Measurements from ENCODE around the gene CTNNAL1. TPM values are rescaled to one million over a fixed set of nuclear protein-coding genes. Genes with fewer than 3 reads are reported as not detected.

The CTNNAL1 gene
- 27.9 and 40.2 TPM in 2 replicates for total RNA-seq

GRCh38 chr9:109012876-109013678, at the start of gene CTNNAL1:
Gene CTNNAL1, minus strand, starts transcription at chr9:109013499. Its CDS starts 57 bp downstream, at chr9:109013442.

GRCh38 chr9:108934323-108934893, 78.9 kb downstream of the CTNNAL1 start, which contains the start of gene ABITRAM:
Gene ABITRAM, plus strand, starts transcription at chr9:108934400. Its CDS starts 87 bp downstream, at chr9:108934487.

GRCh38 chr9:108933718-108934322, 79.5 kb downstream of the CTNNAL1 start, which contains the start of gene ELP1:
Gene ELP1, minus strand, starts transcription at chr9:108934124. Its CDS starts 2,978 bp downstream, at chr9:108931146.

Other genes starting within 250 kb of the CTNNAL1 start
- gene ACTL7B, start 157.5 kb downstream of the CTNNAL1 start, total RNA-seq = under 0.01 TPM in 1 of 2 replicates, not detected in the other
- not detected in 2 replicates for gene ACTL7A, start 151.2 kb downstream of the CTNNAL1 start, total RNA-seq
- gene ELP1, start 79.4 kb downstream of the CTNNAL1 start, total RNA-seq = 40.5 and 42.8 TPM in 2 replicates
- 2.2 and 6.4 TPM in 2 replicates for gene ABITRAM, start 79.1 kb downstream of the CTNNAL1 start, total RNA-seq
- 40.0 and 47.1 TPM in 2 replicates for gene TMEM245, start 106.4 kb upstream of the CTNNAL1 start, total RNA-seq
- under 0.01 TPM in 1 of 2 replicates, not detected in the other for gene FRRS1L, start 153.8 kb upstream of the CTNNAL1 start, total RNA-seq